Measurements from ENCODE around the gene MYCBP. TPM values are rescaled to one million over a fixed set of nuclear protein-coding genes. Genes with fewer than 3 reads are reported as not detected.

Gene MYCBP
- total RNA-seq, 4 donors from 2014 or later: 6.2 to 26.4 (median 14.7) TPM

DNA sequence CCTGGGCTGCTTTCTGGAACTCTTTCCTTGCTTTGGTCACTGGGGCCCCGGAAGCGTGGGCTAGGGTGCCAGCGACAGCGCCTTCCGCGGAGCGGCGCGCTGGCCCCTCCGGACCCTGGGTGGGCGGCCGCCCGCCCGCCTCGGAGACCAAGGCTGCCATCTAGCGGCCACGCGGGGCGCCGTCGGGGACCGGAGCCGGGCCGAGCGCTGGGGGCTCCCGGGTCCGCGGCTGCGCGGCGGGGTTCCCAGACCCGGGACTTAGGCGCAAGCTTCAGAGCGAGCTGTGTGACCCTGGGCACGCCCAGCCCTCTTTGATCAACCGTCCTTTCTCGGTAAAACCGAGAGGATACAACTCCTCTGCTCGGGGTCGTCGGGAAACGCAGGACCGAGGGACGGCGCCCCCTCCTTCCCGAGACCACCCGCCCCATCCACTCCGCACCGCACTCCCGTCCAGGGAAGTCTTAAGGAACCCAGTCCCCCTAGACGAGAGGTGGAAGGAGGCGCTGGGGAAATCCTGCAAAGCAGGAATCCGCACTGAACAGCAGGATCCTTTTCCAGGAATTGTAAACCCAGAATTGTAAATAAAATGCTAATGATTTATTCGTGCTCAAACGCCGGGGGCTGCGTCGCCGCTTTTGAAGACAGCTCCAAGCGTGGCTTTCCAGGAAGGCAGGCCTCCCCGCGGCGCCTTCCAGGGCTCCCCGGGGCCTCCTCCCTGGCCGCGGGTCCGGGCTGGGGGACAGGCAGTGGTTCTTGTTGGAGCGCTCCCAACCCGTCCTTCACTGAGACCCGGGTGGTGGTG, 54.8 kb downstream of the MYCBP start:
- TF ChIP-seq, protein P1, sequence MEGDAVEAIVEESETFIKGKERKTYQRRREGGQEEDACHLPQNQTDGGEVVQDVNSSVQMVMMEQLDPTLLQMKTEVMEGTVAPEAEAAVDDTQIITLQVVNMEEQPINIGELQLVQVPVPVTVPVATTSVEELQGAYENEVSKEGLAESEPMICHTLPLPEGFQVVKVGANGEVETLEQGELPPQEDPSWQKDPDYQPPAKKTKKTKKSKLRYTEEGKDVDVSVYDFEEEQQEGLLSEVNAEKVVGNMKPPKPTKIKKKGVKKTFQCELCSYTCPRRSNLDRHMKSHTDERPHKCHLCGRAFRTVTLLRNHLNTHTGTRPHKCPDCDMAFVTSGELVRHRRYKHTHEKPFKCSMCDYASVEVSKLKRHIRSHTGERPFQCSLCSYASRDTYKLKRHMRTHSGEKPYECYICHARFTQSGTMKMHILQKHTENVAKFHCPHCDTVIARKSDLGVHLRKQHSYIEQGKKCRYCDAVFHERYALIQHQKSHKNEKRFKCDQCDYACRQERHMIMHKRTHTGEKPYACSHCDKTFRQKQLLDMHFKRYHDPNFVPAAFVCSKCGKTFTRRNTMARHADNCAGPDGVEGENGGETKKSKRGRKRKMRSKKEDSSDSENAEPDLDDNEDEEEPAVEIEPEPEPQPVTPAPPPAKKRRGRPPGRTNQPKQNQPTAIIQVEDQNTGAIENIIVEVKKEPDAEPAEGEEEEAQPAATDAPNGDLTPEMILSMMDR (IDR thresholded peaks at IDR 0.05; ENCODE audit: low read depth): no peak

DNA sequence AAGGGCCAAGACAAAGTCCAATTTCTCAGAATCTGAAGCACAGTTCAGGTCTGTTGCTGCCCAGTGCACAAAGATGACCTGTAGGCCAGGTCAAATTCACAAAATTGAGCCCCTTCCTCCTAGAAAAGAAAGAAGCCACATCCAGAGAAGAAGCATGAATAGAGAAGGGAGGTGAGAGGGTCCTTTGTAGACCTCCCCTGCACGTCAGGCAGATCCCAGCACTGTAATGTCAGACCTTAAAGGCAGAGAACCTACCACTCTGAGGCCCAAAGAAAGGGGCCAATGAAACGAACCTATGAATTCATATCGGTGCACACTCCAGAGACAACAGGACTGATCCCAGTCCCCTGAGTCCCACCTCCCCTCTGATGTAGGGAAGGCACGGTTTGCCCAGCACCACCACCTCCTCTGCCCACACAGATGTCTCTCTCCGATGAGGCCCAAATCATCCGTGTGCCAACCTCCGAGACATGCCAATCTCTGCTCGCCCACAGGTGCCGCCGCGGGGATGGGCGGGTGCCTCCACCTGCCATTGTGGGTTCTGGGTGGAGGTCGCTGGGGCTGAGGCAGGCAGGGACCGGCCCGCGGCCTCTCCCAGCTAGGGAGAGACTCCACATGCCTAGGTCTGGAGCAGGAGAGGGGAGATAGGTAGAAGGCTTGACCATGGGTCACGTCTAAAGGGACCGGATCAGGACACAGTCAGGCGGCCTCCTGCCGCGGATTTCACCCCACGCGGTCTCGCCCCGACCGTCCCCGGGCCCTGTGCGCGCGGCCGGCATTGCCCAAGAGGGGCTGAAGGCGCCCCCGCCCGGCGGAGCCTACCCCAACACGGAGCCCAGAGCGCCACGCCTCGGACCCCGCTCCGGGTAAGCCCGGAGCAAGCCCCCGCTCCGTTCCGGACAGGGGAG, 55.6 kb downstream of the MYCBP start:
- TF ChIP-seq, protein P1 (IDR thresholded peaks at IDR 0.05; ENCODE audit: low read depth): no peak

DNA sequence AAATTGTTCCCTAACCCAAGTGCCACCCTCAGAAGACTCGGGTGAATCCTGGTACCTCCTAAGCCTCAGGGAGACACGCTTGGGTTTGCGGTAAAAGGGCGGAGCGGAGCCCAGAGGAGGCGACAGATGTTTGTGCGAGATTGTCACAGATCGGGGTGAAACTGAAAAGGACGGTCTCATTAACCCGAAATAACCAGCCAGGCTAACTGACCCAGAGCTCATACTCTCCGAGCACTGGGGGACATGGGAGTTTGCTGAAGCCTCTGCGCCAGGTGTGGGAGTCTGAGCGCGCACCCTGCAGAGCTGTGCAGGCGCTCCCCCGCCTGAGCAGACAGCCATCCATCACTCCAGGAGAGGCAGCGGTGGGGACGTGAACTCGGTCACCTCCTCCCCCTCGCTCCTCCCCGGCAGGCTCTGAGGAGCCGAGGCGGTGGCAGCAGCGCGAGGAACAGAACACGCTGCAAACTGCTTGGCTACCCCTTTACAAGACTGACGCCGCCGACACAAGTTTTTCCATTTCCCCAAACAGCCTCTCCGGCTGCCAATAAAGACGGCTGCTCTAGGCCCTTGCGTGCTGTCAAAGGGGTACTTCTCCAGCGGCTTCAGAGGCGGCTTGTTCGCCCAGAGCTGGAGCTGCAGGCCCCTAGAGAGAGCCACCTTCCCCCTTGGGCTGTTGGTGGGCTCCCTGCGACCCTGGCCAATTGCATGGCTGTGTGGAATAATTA, 57.1 kb downstream of the MYCBP start:
- TF ChIP-seq, protein P1 (IDR thresholded peaks at IDR 0.05; ENCODE audit: low read depth): no peak

DNA sequence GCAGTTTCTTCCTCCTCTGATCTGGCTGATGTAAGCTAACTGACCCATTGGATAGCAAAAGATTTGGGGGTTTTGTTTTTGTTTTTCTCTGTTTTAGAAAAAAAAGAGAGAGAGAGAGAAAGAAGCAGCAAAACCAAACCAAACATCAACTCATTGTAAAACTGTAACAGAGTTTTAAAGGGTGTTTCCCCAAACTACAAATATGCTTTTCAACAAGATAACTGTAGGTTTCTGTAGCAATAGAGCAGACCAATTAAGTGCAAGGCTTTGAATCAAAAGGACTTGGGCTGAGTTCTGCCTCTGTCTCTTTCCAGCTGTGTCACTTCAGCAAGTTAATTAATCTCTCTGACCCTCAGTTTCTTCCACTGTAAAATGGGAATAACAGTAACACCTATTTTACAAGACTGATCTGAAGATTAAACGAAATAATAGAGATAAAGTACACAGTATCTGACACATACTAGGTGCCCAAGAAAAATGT, 58.1 kb downstream of the MYCBP start:
- TF ChIP-seq, protein P1 (IDR thresholded peaks at IDR 0.05; ENCODE audit: low read depth): no peak

DNA sequence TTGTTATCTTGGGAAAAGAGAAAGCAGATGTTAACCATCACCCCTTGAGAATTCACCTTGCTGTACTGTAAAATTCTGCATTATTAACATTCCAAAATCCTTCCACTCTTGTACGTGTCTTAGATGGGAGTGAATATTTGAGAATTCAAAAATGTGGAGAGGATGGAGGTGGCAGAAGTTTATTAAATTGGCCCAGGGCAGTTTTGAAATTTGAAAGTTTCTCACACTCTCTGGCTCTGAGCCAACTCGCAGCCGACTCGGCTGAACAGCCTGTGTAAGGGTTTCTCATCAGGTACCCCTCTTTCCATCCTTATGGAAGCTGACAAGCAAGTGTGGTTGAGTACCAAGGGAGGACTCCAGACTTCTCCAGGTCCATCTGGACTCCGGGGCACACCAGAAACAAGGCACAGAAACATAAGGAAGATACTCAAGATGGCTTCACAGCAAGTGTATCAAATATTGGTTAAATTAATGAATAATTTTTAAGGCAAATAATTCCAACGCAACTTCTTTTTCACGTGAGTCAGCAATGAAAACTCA, 58.6 kb downstream of the MYCBP start:
- TF ChIP-seq, protein P1 (IDR thresholded peaks at IDR 0.05; ENCODE audit: low read depth): no peak

DNA sequence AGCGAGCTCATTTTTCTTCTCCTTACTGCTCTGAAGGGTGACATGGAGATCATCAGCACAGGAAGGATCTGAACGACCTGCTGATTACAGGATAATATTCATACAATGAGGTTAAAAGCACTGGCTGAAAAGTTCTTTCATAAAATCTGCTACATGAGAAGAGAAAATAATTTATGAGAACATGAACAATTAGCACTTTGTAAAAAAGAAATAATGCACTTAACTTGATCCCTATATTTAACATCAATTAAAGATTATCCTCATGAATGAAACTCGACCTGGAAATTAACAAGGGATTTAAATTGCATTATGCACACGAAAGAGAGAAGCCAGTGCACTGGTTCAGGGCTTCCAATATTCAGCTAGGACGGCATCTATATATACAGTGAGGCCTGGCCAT, 60.2 kb downstream of the MYCBP start:
- TF ChIP-seq, protein P1 (IDR thresholded peaks at IDR 0.05; ENCODE audit: low read depth): no peak

Small RNA genes within 50 kb of the gene (small RNA-seq; reads per million reads assigned to genes)
- not detected for gene GJA9-MYCBP

Other genes with a start within 250 kb of the MYCBP start
- 10 to 100 TPM; 48.4 to 90.8 (median 53.5) TPM for gene RRAGC, start 13.6 kb downstream of the MYCBP start, total RNA-seq
- not detected for gene GJA9, start 8.2 kb upstream of the MYCBP start, total RNA-seq
- gene RHBDL2, start 68.5 kb upstream of the MYCBP start, total RNA-seq: 1 to 10 TPM in 1 of 4 donors, not detected in 3; 1.1 TPM
- gene AKIRIN1, start 117.9 kb upstream of the MYCBP start, total RNA-seq: 10 to 100 TPM; 28.4 to 54.4 (median 34.0) TPM
- gene NDUFS5, start 153.0 kb upstream of the MYCBP start, total RNA-seq: 100 to 1,000 TPM; 434 to 501 (median 487) TPM

Data from subcutaneous adipose tissue (tissue), 4 donors.